ENCODE data around the gene KCTD16.

The KCTD16 gene

GRCh38 chr5:144328494-144328893 lies 157.8 kb downstream of the KCTD16 start:
- no peaks in the 10 kb centered on the region for H3K79me1 ChIP-seq (ENCODE audit: low read length)
- H2AK5ac ChIP-seq (ENCODE audit: low read length), result no peak overlapping the region
- H4K12ac ChIP-seq (ENCODE audit: low read depth, low read length), result no peak overlapping the region
- no peak overlapping the region for H3K4me2 ChIP-seq (ENCODE audit: low read length)
- H3K27me3 ChIP-seq (ENCODE audit: insufficient read depth, low read length), result no peaks in the 10 kb centered on the region
- DNase-seq, result no peak
- H2BK120ac ChIP-seq (ENCODE audit: insufficient read depth, low read length, poor library complexity), result no peak overlapping the region
- H3K36me3 ChIP-seq (ENCODE audit: control insufficient read depth in 1 of 2, insufficient read depth in 2 of 2, low read length in 2 of 2), result no peaks in the 10 kb centered on the region
- no peak overlapping the region for H2BK12ac ChIP-seq (ENCODE audit: low read length)
- H2BK5ac ChIP-seq (ENCODE audit: low read depth, low read length, poor library complexity), result no peak overlapping the region
- H3K27ac ChIP-seq (ENCODE audit: low read depth, low read length), result no peak overlapping the region
- H3K14ac ChIP-seq (ENCODE audit: low read length), result no peak overlapping the region
- no peak overlapping the region for H3K18ac ChIP-seq (ENCODE audit: low read length)
- no peaks in the 10 kb centered on the region for H3K79me2 ChIP-seq (ENCODE audit: control insufficient read depth, insufficient read depth, low read length, poor library complexity)
- H3K4me3 ChIP-seq (ENCODE audit: low read depth, low read length), result no peak overlapping the region
- no peak overlapping the region for H3K4ac ChIP-seq (ENCODE audit: low read depth, low read length)
- no peaks in the 10 kb centered on the region for H3K9me3 ChIP-seq (ENCODE audit: insufficient read depth, low read depth, low read length)
- H4K8ac ChIP-seq (ENCODE audit: low read depth, low read length), result no peak overlapping the region
- no peak overlapping the region for H4K91ac ChIP-seq (ENCODE audit: low read depth, low read length)
- no peak overlapping the region for H3K9ac ChIP-seq (ENCODE audit: low read length)
- no CpG with 5 or more reads among the region's 2 CpGs for WGBS (ENCODE audit: extremely low coverage, insufficient coverage, insufficient read length)
- H3K23ac ChIP-seq (ENCODE audit: low read length), result no peak overlapping the region
- H3K4me1 ChIP-seq (ENCODE audit: control insufficient read depth in 1 of 2, insufficient read depth in 2 of 2, low read length in 2 of 2), result no peaks in the 10 kb centered on the region
- H2AFZ ChIP-seq (ENCODE audit: insufficient read depth, low read length, poor library complexity), result no peak overlapping the region

GRCh38 chr5:144328980-144329379 lies 158.3 kb downstream of the KCTD16 start:
- Histone ChIP-seq H3K27me3 (ENCODE audit: insufficient read depth, low read length) (no peaks in the 10 kb centered on the region), H3K18ac (ENCODE audit: low read length) (no peak overlapping the region), H3K4me1 (ENCODE audit: control insufficient read depth in 1 of 2, insufficient read depth in 2 of 2, low read length in 2 of 2) (no peaks in the 10 kb centered on the region), H2AK5ac (ENCODE audit: low read length) (no peak overlapping the region), H2BK5ac (ENCODE audit: low read depth, low read length, poor library complexity) (no peak overlapping the region), H3K79me2 (ENCODE audit: control insufficient read depth, insufficient read depth, low read length, poor library complexity) (no peaks in the 10 kb centered on the region), H3K14ac (ENCODE audit: low read length) (no peak overlapping the region), H4K12ac (ENCODE audit: low read depth, low read length) (no peak overlapping the region), H4K91ac (ENCODE audit: low read depth, low read length) (no peak overlapping the region), H3K9me3 (ENCODE audit: insufficient read depth, low read depth, low read length) (no peaks in the 10 kb centered on the region), H2BK120ac (ENCODE audit: insufficient read depth, low read length, poor library complexity) (no peak overlapping the region), H2AFZ (ENCODE audit: insufficient read depth, low read length, poor library complexity) (no peak overlapping the region), H3K9ac (ENCODE audit: low read length) (no peak overlapping the region), H2BK12ac (ENCODE audit: low read length) (no peak overlapping the region), H3K27ac (ENCODE audit: low read depth, low read length) (no peak overlapping the region), H3K4me2 (ENCODE audit: low read length) (no peak overlapping the region), H4K8ac (ENCODE audit: low read depth, low read length) (no peak overlapping the region), H3K4ac (ENCODE audit: low read depth, low read length) (no peak overlapping the region), H3K4me3 (ENCODE audit: low read depth, low read length) (no peak overlapping the region), H3K23ac (ENCODE audit: low read length) (no peak overlapping the region), H3K79me1 (ENCODE audit: low read length) (no peaks in the 10 kb centered on the region), H3K36me3 (ENCODE audit: control insufficient read depth in 1 of 2, insufficient read depth in 2 of 2, low read length in 2 of 2) (no peaks in the 10 kb centered on the region)
- no peak for DNase-seq

- Histone ChIP-seq H3K79me2 (ENCODE audit: control insufficient read depth, insufficient read depth, low read length, poor library complexity) (no peaks in the 10 kb centered on the region), H3K23ac (ENCODE audit: low read length) (no peak overlapping the region), H2AFZ (ENCODE audit: insufficient read depth, low read length, poor library complexity) (no peak overlapping the region), H3K18ac (ENCODE audit: low read length) (no peak overlapping the region), H3K36me3 (ENCODE audit: control insufficient read depth in 1 of 2, insufficient read depth in 2 of 2, low read length in 2 of 2) (no peaks in the 10 kb centered on the region), H3K9me3 (ENCODE audit: insufficient read depth, low read depth, low read length) (no peaks in the 10 kb centered on the region), H3K14ac (ENCODE audit: low read length) (no peak overlapping the region), H4K91ac (ENCODE audit: low read depth, low read length) (no peak overlapping the region), H3K79me1 (ENCODE audit: low read length) (no peaks in the 10 kb centered on the region), H2BK120ac (ENCODE audit: insufficient read depth, low read length, poor library complexity) (no peak overlapping the region), H3K4ac (ENCODE audit: low read depth, low read length) (no peak overlapping the region), H2BK12ac (ENCODE audit: low read length) (no peak overlapping the region), H4K12ac (ENCODE audit: low read depth, low read length) (no peak overlapping the region), H3K4me1 (ENCODE audit: control insufficient read depth in 1 of 2, insufficient read depth in 2 of 2, low read length in 2 of 2) (no peaks in the 10 kb centered on the region), H3K9ac (ENCODE audit: low read length) (no peak overlapping the region), H3K27me3 (ENCODE audit: insufficient read depth, low read length) (no peaks in the 10 kb centered on the region), H2BK5ac (ENCODE audit: low read depth, low read length, poor library complexity) (no peak overlapping the region), H2AK5ac (ENCODE audit: low read length) (no peak overlapping the region), H3K27ac (ENCODE audit: low read depth, low read length) (no peak overlapping the region), H3K4me3 (ENCODE audit: low read depth, low read length) (no peak overlapping the region), H3K4me2 (ENCODE audit: low read length) (no peak overlapping the region), H4K8ac (ENCODE audit: low read depth, low read length) (no peak overlapping the region)
- DNase-seq, result no peak
Observed at GRCh38 chr5:144329681-144330080, 159.0 kb downstream of the KCTD16 start.

GRCh38 chr5:144331361-144331760 lies 160.7 kb downstream of the KCTD16 start:
- no peaks in the 10 kb centered on the region for H3K36me3 ChIP-seq (ENCODE audit: control insufficient read depth in 1 of 2, insufficient read depth in 2 of 2, low read length in 2 of 2)
- H2BK5ac ChIP-seq (ENCODE audit: low read depth, low read length, poor library complexity), result no peak overlapping the region
- no peak overlapping the region for H3K4me3 ChIP-seq (ENCODE audit: low read depth, low read length)
- H2AFZ ChIP-seq (ENCODE audit: insufficient read depth, low read length, poor library complexity), result no peak overlapping the region
- H3K79me1 ChIP-seq (ENCODE audit: low read length), result no peaks in the 10 kb centered on the region
- H3K27me3 ChIP-seq (ENCODE audit: insufficient read depth, low read length), result no peaks in the 10 kb centered on the region
- no peak overlapping the region for H3K9ac ChIP-seq (ENCODE audit: low read length)
- no peaks in the 10 kb centered on the region for H3K4me1 ChIP-seq (ENCODE audit: control insufficient read depth in 1 of 2, insufficient read depth in 2 of 2, low read length in 2 of 2)
- H3K23ac ChIP-seq (ENCODE audit: low read length), result no peak overlapping the region
- DNase-seq, result no peak
- H2BK120ac ChIP-seq (ENCODE audit: insufficient read depth, low read length, poor library complexity), result no peak overlapping the region
- no peak overlapping the region for H4K91ac ChIP-seq (ENCODE audit: low read depth, low read length)
- H3K79me2 ChIP-seq (ENCODE audit: control insufficient read depth, insufficient read depth, low read length, poor library complexity), result no peaks in the 10 kb centered on the region
- H3K18ac ChIP-seq (ENCODE audit: low read length), result no peak overlapping the region
- no peak overlapping the region for H2BK12ac ChIP-seq (ENCODE audit: low read length)
- H3K14ac ChIP-seq (ENCODE audit: low read length), result no peak overlapping the region
- no peak overlapping the region for H3K27ac ChIP-seq (ENCODE audit: low read depth, low read length)
- no peak overlapping the region for H2AK5ac ChIP-seq (ENCODE audit: low read length)
- no peaks in the 10 kb centered on the region for H3K9me3 ChIP-seq (ENCODE audit: insufficient read depth, low read depth, low read length)
- H4K12ac ChIP-seq (ENCODE audit: low read depth, low read length), result no peak overlapping the region
- no peak overlapping the region for H4K8ac ChIP-seq (ENCODE audit: low read depth, low read length)
- no peak overlapping the region for H3K4me2 ChIP-seq (ENCODE audit: low read length)
- H3K4ac ChIP-seq (ENCODE audit: low read depth, low read length), result no peak overlapping the region

- no peaks in the 10 kb centered on the region for H3K4me1 ChIP-seq (ENCODE audit: control insufficient read depth in 1 of 2, insufficient read depth in 2 of 2, low read length in 2 of 2)
Observed at GRCh38 chr5:144332265-144332664, 161.6 kb downstream of the KCTD16 start.

More at GRCh38 chr5:144332265-144332664, 161.6 kb downstream of the KCTD16 start:
- Histone ChIP-seq H3K9ac (ENCODE audit: low read length) (no peak overlapping the region), H2BK5ac (ENCODE audit: low read depth, low read length, poor library complexity) (no peak overlapping the region), H3K4me3 (ENCODE audit: low read depth, low read length) (no peak overlapping the region), H2AFZ (ENCODE audit: insufficient read depth, low read length, poor library complexity) (no peak overlapping the region), H3K36me3 (ENCODE audit: control insufficient read depth in 1 of 2, insufficient read depth in 2 of 2, low read length in 2 of 2) (no peaks in the 10 kb centered on the region), H4K12ac (ENCODE audit: low read depth, low read length) (no peak overlapping the region), H3K79me1 (ENCODE audit: low read length) (no peaks in the 10 kb centered on the region), H3K27me3 (ENCODE audit: insufficient read depth, low read length) (no peaks in the 10 kb centered on the region), H3K4me2 (ENCODE audit: low read length) (no peak overlapping the region), H4K91ac (ENCODE audit: low read depth, low read length) (no peak overlapping the region), H3K27ac (ENCODE audit: low read depth, low read length) (no peak overlapping the region), H2BK120ac (ENCODE audit: insufficient read depth, low read length, poor library complexity) (no peak overlapping the region), H2BK12ac (ENCODE audit: low read length) (no peak overlapping the region), H3K79me2 (ENCODE audit: control insufficient read depth, insufficient read depth, low read length, poor library complexity) (no peaks in the 10 kb centered on the region), H3K4ac (ENCODE audit: low read depth, low read length) (no peak overlapping the region), H3K18ac (ENCODE audit: low read length) (no peak overlapping the region), H3K9me3 (ENCODE audit: insufficient read depth, low read depth, low read length) (no peaks in the 10 kb centered on the region), H4K8ac (ENCODE audit: low read depth, low read length) (no peak overlapping the region), H2AK5ac (ENCODE audit: low read length) (no peak overlapping the region), H3K23ac (ENCODE audit: low read length) (no peak overlapping the region), H3K14ac (ENCODE audit: low read length) (no peak overlapping the region)
- no peak for DNase-seq
- no CpG with 5 or more reads among the region's 1 CpG for WGBS (ENCODE audit: extremely low coverage, insufficient coverage, insufficient read length)

Data from trophoblast cell (in vitro differentiated cells and primary cell).